OCI-LY3 (cell line): Measurements from ENCODE around the gene VWA7.

ENCODE experiments used
- H2AFZ ChIP-seq: fragments of 200-600, 300-600 bp; shearing (Covaris generic); 2 replicates; pipeline ENCODE4 v1.6.0; 2014; ENCODE audit warnings: antibody characterized with exemption, low read depth, low read length
- H3K27ac ChIP-seq: fragments of 200-600, 300-600 bp; sonication (generic); 2 replicates; pipeline ENCODE4 v1.5.1; 2014; ENCODE audit warnings: mild to moderate bottlenecking, low read length, moderate library complexity, mixed read lengths
- H3K27me3 ChIP-seq: fragments of 200-600, 300-600 bp; sonication (generic); 2 replicates; pipeline ENCODE4 v1.6.1; 2014; ENCODE audit warnings: low read depth, low read length, mixed read lengths
- H3K36me3 ChIP-seq: fragments of 200-600, 300-600 bp; sonication (generic); replicated peaks from 2 replicates; pipeline ENCODE3; 2014; ENCODE audit warnings: low read depth, low read length, mixed read lengths
- H3K4me1 ChIP-seq: fragments of 300-600, 200-600 bp; sonication (generic); 2 replicates; pipeline ENCODE4 v1.6.1; 2014; ENCODE audit warnings: low read length, mixed read lengths
- H3K4me2 ChIP-seq: fragments of 200-600, 300-600 bp; sonication (generic); 2 replicates; pipeline ENCODE4 v1.6.1; 2014; ENCODE audit warnings: low read length, mixed read lengths
- H3K4me3 ChIP-seq: fragments of 300-600, 200-600 bp; sonication (generic); 2 replicates; pipeline ENCODE4 v1.5.1; 2014; ENCODE audit warnings: antibody characterized with exemption, mild to moderate bottlenecking, low read length, moderate library complexity
- H3K79me2 ChIP-seq: fragments of 300-600, 200-600 bp; shearing (Covaris generic); 2 replicates; pipeline ENCODE4 v1.6.1; 2014; ENCODE audit warnings: mild to moderate bottlenecking, low read length, mixed read lengths
- H3K9ac ChIP-seq: fragments of 300-600, 200-600 bp; shearing (Covaris generic); 2 replicates; pipeline ENCODE4 v1.6.0; 2014; ENCODE audit warnings: mild to moderate bottlenecking, low read length, moderate library complexity
- H3K9me3 ChIP-seq: fragments of 200-600, 300-600 bp; shearing (Covaris generic); 2 replicates; pipeline ENCODE4 v1.6.1; 2014; ENCODE audit warnings: low read length, mixed read lengths; ENCODE audit not compliant: insufficient read depth
- H4K20me1 ChIP-seq: fragments of 200-600, 300-600 bp; sonication (generic); 2 replicates; pipeline ENCODE4 v1.6.1; 2016; ENCODE audit warnings: low read length, mixed read lengths; ENCODE audit not compliant: insufficient read depth
- EZH2phosphoT487 ChIP-seq: fragments of 200-600 bp; shearing (Covaris generic); IDR thresholded peaks from 2 replicates; pipeline ENCODE4 v1.6.1; 2018; ENCODE audit warnings: antibody characterized with exemption, mixed run types, low read depth
- TF ChIP-seq, protein P1 (sequence below): fragments of 200-600, 300-600 bp; sonication (generic); IDR thresholded peaks from 2 replicates; pipeline ENCODE4 v1.5.1; 2014; ENCODE audit warnings: antibody characterized with exemption, low read length, low read depth

Gene VWA7

GRCh38 chr6:31749301-31750036, 27.7 kb downstream of the VWA7 start:
- H4K20me1 ChIP-seq, result no peaks in the 10 kb centered on the region
- no peak overlapping the region for H2AFZ ChIP-seq
- H3K36me3 ChIP-seq, result peaks cover 9% of the 10 kb centered on the region
- H3K4me1 ChIP-seq, result no peaks in the 10 kb centered on the region
- H3K9ac ChIP-seq, result no peak overlapping the region
- H3K27ac ChIP-seq, result no peak overlapping the region
- H3K4me2 ChIP-seq, result no peak overlapping the region
- no peak overlapping the region for H3K4me3 ChIP-seq
- H3K27me3 ChIP-seq, result no peaks in the 10 kb centered on the region
- H3K9me3 ChIP-seq, result no peaks in the 10 kb centered on the region
- no peaks in the 10 kb centered on the region for H3K79me2 ChIP-seq
- TF ChIP-seq, protein P1, sequence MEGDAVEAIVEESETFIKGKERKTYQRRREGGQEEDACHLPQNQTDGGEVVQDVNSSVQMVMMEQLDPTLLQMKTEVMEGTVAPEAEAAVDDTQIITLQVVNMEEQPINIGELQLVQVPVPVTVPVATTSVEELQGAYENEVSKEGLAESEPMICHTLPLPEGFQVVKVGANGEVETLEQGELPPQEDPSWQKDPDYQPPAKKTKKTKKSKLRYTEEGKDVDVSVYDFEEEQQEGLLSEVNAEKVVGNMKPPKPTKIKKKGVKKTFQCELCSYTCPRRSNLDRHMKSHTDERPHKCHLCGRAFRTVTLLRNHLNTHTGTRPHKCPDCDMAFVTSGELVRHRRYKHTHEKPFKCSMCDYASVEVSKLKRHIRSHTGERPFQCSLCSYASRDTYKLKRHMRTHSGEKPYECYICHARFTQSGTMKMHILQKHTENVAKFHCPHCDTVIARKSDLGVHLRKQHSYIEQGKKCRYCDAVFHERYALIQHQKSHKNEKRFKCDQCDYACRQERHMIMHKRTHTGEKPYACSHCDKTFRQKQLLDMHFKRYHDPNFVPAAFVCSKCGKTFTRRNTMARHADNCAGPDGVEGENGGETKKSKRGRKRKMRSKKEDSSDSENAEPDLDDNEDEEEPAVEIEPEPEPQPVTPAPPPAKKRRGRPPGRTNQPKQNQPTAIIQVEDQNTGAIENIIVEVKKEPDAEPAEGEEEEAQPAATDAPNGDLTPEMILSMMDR, result no peak
- TF ChIP-seq EZH2phosphoT487, result no peak

GRCh38 chr6:31744422-31744821, 32.7 kb downstream of the VWA7 start:
- H3K36me3 ChIP-seq, result peaks cover 30% of the 10 kb centered on the region
- H4K20me1 ChIP-seq, result no peaks in the 10 kb centered on the region
- no peaks in the 10 kb centered on the region for H3K9me3 ChIP-seq
- H3K79me2 ChIP-seq, result peaks cover 15% of the 10 kb centered on the region
- no peak overlapping the region for H3K27ac ChIP-seq
- TF ChIP-seq, protein P1, result no peak
- no peak for TF ChIP-seq EZH2phosphoT487
- H3K4me1 ChIP-seq, result peaks cover 4% of the 10 kb centered on the region; the same call in 1 of the 2 replicates
- no peak overlapping the region for H3K4me3 ChIP-seq
- H3K9ac ChIP-seq, result no peak overlapping the region
- H2AFZ ChIP-seq, result no peak overlapping the region
- H3K4me2 ChIP-seq, result no peak overlapping the region
- no peaks in the 10 kb centered on the region for H3K27me3 ChIP-seq

GRCh38 chr6:31742894-31743293, 34.2 kb downstream of the VWA7 start:
- Histone ChIP-seq H2AFZ (no peak overlapping the region), H3K9me3 (no peaks in the 10 kb centered on the region), H3K36me3 (peaks cover 30% of the 10 kb centered on the region), H3K27me3 (no peaks in the 10 kb centered on the region), H3K79me2 (peaks cover 15% of the 10 kb centered on the region), H3K4me1 (peaks cover 17% of the 10 kb centered on the region), H3K9ac (no peak overlapping the region), H3K4me2 (no peak overlapping the region), H3K27ac (no peak overlapping the region), H4K20me1 (no peaks in the 10 kb centered on the region), H3K4me3 (no peak overlapping the region)
- TF ChIP-seq, protein P1, result no peak
- TF ChIP-seq EZH2phosphoT487, result no peak

DNA sequence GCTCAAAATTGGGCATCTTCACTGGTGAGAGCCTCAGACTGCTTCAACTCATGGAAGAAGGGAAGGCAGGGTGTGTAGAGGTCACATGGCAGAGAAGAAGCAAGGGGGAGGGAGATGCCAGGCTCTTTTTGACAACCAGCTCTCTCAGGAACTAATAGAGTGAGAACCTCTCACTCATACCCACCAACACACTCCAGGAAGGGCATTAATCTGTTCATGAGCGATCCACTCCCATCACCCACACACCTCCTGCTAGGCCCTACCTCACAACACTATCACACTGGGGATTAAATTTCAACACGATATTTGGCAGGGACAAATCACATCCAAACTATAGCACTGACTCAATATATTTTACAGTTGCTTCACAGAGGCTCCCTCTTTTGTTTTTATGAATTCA, 35.3 kb downstream of the VWA7 start:
- Histone ChIP-seq H3K27ac (no peak overlapping the region), H3K27me3 (no peaks in the 10 kb centered on the region), H3K36me3 (peaks cover 26% of the 10 kb centered on the region), H2AFZ (no peak overlapping the region), H3K4me2 (no peak overlapping the region), H3K9ac (no peak overlapping the region), H3K4me3 (no peak overlapping the region), H3K4me1 (peaks cover 28% of the 10 kb centered on the region), H3K9me3 (no peaks in the 10 kb centered on the region), H3K79me2 (peaks cover 17% of the 10 kb centered on the region), H4K20me1 (no peaks in the 10 kb centered on the region)
- TF ChIP-seq, protein P1, result no peak
- TF ChIP-seq EZH2phosphoT487, result no peak
